Hematopoietic multipotent progenitor cell treated with erythropoietin and hydrocortisone succinate and interleukin-3 and kit ligand, for 4 days (in vitro differentiated cells): ENCODE results near the gene AVL9.
"Not testable (repeated sequence)": the region's sequence is repeated elsewhere in the genome, so short reads cannot be mapped to it uniquely, and the experiment has no call there.

Experiments
- DNase-seq: peaks from one replicate; pipeline ENCODE4 v3.0.0-alpha.2; 2015

AVL9 gene

DNA sequence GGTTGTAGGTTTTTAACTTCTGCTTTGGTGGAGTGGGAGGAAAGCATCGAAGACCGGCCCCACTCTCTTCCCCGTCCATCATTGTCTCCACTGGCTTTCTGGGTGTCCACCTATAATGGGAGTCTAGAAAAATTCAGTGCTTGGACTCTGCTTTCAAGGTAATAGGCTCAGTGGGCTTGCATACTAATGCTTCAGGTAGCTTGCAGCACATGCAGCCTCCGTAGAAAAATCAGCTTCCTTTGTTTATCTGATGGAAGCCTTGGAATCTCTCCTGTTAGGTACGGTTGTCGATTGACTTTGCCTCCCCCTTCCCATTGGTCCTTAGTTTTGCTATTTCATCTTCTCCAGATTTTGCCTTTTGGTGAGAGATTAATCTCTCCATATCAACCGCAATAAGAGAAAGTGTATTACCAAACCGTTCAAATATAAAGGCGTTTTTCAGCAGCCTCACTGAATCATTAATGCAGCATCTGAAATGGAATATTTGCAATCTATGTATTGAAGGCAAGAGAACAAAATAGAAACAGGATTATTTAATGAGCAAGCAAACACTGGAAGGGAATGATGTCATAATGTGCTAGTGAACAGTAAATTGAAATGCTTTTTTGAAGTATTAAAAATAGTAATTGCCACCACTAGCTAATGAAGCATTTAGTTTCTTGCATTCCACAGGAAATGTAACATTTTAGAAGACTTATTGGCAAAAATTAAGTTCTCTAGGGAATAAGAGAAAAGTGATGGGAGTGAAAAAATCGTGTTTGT lies 944 bp downstream of the AVL9 start:
- DNase-seq = peak; percentile 45

DNA sequence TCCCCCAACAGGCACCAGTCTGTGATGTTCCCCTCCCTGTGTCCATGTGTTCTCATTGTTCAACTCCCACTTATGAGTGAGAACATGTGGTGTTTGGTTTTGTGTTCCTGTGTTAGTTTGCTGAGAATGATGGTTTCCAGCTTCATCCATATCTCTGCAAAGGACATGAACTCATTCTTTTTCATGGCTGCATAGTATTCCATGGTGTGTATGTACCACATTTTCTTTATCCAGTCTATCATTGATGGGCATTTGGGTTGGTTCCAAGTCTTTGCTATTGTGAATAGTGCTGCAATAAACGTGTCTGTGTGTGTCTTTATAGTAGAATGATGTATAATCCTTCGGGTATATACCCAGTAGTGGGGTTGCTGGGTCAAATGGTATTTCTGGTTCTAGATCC lies 4.5 kb downstream of the AVL9 start:
- DNase-seq = not testable (repeated sequence)

DNA sequence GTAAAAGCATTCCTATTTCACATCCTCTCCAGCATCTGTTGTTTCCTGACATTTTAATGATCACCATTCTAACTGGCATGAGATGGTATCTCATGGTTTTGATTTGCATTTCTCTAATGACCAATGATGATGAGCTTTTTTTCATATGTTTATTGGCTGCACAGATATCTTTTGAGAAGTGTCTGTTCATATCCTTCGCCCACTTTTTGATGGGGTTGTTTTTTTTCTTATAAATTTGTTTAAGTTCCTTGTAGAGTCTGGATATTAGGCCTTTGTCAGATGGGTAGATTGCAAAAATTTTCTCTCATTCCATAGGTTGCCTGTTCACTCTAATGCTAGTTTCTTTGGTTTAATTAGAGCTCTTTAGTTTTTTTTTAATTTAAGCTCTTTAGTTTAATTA lies 4.9 kb downstream of the AVL9 start:
- DNase-seq = not testable (repeated sequence)

DNA sequence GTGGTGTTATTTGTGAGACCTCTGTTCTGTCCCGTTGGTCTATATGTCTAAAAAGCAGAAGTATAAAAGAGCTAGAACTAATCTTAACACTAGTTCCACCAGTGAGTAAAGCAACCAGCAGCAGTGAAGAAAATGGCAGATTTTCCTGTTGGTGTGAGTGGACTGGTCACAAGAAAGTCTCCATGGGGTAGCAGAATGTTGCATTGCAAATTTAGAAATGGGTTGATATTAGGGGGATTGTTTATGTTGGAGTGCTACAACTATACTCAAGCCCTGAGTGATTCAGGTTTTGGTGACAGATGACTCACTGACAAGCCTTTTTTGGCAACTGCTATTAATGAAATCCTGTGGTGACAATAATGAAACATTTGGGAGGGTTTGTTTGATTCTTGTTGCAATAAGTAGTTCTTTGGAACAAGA lies 5.6 kb downstream of the AVL9 start:
- DNase-seq = peak; percentile 67

DNA sequence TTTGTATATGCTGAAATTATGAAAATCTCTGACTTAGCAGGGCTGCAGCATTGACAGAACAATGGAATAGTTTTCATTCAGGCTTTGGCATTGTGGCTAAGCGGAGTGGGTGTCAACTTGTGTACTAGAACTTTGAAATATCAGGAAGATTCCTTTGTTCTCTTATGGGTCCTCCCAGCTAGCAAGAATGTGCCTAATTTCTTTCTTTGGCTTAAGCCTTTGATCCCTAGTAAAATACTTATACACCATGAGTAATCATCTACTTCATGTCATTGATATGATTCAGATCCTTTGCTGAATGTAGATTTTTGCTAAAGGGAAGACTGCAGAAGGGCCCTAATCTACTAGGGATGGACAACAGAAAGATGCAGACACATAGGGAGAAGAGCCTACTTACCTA lies 6.2 kb downstream of the AVL9 start:
- no peak for DNase-seq

DNA sequence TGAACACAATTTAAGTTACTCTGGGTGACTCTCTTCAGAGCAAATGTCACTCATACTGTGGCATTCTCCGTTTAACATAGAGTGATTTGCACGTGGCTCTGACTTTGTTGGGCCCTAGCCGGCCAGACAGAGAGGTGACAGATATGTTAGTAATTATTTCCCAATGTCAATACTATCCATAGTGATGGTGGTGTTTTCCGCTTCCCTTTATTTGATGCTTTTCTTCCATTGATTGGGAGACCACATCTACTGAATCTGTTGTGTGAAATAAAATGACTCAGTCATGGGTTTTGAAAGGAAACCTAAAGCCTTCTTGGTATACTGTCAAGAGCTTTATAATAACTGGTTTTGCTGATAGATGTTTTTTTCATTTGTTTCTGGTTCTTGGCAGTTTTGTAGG lies 7.4 kb downstream of the AVL9 start:
- no peak for DNase-seq

DNA sequence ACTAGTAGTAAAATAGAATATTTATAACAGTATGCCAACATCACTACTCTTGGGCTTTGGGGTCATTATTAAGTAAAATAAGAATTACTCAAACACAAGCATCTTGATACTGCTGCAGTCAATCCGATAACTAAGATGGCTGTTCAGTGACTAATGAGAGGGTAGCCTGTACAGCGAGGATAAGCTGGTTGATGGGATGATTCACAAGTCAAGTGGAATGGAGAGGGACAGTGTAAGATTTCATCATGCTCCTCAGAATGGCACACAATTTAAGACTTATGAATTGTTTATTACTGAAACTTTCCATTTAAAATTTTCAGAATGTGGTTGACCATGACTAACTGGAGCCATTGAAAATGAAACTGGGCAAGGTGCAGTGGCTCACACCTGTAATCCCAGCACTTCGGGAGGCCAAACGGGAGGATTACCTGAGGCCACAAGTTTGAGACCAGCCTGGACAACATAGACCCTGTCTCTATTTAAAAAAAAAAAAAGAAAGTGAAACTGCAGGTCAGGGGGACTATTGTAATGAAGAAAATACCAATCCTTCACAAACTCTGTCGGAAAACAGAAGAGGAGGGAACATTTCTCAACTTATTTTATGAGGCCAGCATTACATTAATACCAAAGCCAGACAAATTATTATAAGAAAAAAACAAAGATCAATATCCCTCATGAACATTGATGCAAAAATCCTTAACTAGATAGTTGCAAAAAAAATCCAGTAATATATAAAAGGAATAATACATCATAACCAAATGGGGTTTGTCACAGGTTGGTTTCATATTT lies 11.2 kb downstream of the AVL9 start:
- peak; percentile 40 for DNase-seq

DNA sequence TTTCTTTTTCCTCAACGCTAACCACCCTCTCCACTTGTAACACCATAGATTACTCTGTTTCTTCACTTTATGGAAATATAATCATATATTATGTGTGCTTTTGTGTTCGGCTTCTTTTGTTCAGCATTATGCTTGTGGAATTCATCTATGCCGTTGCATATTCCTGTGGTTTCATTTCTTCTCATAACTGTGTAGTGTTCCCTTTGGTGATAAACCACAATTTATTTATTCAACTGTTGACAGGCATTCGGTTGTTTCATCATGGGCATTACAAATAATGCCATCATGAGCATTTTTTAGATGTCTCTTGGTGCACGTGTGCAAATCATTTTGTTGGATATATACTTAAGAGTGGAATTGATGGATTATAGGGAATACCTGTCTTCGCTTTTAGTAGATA lies 12.1 kb downstream of the AVL9 start:
- DNase-seq = no peak

DNA sequence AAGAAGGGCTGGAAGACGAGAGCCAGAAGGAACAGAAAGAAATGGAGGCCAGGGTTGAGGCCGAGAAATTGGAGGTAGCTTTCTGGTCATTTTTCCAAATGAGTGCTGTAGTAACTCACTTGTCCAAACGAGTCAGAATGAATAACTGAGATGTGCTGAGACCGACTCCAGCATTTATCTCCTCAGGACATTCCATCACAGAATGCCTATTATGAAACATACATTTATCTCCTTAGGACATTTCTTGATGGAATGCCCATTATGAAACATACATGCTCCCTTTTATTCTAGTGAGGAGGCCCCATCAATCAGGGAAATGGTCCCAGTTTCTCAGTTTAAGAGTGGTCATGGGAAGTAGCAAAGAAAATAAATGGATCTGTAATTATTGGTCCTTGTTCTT lies 16.5 kb downstream of the AVL9 start:
- DNase-seq = no peak

DNA sequence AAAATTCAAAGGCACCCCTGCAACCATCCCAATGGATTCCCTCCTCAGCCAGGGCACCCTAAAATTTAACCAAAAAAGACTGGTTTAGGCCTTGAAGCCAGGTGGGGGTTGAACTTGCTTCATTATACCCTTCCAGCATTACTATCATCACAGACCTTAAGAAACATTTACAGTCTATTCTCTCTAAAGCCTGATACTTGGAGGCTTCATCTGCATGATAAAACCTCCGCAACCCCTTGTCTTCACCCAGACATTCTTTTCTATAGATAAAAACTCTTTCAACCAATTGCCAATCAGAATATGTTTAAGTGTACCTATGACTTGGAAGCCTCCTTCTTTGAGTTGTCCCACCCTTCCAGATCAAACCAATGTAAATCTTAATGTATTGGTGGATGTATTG lies 17.9 kb downstream of the AVL9 start:
- no peak for DNase-seq

DNA sequence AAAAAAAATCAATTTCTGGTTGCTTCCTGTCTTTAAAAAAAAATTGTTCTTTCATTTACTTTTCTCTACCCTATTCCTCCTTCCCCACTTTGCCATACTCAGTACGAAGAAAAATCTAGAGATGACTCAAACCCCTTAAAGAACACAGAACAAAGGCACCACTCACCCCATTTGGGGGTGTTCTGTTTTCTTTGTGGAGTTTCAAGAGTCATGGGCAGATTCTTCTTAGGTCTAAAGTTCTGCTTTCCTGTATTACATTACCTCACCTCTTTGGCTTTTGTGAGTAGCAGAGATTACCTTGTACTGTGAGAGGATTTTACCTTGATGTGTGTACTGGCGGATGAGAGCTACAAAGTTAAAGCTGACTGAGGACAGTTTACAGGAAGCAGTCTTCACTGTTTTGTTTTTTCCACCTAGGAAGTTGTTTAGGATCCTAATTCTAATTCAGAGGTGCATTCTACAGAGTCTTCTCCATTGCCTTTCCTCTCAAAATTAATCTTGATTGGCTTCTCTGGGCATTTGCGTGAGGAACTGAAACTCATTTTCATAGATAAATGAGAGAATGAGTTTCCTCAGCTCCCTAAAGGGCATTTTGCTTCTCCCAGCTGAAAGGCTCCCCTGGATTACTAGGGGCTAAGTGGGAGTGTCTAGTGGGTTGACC lies 20.7 kb downstream of the AVL9 start:
- no peak for DNase-seq

DNA sequence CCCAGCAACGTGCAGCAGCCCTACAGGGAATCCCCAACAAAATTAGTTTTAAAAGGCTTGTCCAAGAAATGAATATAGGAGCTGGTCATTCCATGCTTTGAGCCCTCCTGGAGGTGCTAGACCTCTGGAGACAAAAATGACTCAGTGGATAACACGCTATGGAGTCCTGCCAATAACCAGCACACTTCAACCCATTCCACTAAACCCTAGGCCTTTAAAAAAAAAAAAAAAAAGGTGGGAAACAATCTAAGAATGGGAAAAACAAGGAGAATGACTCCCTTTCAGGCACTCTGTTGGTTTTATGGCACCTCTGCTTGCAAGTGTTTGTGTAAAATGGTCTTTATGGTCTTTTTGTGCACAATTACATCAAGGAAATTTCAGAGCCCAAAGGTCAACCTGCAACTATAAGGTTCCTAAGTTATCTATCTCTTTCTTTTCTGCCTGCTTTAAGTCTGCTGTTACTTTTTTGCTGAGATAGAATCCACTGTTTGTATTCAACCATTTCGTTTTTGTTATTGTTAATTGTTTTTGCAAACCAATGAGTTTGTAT lies 21.3 kb downstream of the AVL9 start:
- no peak for DNase-seq

DNA sequence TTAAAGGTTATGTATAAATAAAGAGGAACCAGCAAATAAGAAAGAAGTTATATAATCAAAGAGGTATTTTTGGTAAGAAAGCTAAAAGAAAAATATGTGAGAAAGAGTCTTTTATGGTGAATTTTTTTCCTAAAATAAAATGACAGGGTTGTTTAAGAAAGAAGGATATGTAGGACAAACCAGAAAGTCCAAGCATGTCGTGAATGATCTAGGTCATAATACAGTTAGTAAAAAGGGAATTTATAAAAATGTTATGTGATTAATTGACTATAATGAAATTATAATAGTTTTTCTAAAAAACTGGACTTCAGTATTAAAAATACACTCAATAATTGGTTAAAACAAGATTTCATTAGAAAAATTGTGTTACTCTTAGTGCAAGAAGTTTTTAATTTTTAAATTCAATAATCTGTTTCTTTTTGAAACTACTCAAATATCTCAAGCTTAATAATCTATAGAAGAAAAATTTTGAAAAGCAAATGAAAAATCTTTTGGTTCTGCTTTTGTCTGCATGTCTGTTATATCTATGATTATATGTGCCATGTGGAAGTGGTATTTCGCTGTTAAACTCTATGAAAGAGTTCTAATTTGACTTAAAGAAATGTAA lies 23.3 kb downstream of the AVL9 start:
- peak; percentile 73 for DNase-seq

DNA sequence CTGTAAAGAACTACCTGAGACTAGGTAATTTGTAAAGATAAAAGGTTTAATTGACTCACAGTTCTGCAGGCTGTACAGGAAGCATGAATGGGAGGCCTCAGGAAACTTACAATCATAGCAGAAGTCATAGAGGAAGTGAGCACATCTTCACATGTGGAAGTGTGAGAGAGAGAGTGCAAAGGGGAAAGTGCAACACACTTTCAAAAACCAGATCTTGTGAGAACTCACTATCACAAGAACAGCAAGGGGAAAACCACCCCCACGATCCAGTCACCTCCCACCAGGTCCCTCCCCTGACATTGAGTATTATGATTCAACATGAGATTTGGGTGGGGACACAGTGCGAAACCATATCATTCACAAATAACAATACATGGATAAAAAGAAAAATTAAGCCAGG lies 24.5 kb downstream of the AVL9 start:
- no peak for DNase-seq

DNA sequence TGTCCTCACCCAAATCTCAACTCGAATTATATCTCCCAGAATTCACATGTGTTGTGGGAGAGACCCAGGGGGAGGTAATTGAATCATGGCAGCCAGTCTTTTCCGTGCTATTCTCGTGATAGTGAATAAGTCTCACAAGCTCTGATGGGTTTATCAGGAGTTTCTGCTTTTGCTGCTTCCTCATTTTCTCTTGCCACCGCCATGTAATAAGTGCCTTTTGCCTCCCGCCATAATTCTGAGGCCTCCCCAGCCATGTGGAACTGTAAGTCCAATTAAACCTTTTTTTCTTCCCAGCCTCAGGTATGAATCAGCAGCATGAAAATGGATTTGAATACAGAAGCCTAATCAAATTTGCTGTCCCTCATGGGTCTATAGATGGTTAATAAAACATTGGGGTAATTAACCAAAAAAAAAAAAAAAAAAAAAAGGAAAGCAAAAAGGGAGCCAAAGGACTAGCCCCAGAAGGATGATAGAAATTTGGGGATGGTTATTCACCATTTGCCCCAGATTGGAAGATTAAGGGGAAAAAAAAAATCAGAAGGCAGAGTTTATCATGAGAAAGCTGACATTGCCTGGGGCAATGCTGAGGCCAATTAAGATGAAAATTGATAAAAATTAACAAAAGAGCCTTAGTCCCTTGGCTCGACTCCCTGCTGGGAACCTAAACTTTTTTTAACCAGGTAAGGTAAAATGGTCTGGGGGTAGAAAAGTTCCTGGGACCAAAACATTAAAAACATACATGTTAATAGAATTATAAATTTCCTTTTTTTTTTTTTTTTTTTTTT lies 27.6 kb downstream of the AVL9 start:
- peak; percentile 17 for DNase-seq

DNA sequence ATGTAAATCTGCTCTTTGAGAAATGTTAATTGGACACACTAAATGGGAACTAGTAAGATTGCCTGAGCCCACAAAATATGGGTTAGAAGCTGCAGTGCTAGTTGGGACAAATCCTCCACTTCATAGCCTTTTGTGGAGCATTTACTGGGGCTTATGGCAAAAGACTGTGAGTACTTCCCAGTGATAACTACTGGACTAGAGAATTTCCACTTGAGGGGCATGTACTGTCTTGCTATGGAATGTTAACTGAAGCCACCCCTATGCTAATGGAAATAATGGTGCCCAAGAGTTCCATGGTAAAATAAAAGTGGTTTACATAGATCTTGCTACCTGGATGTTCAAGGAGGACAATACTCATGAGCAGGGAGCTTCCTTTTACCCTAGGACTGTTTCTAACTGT lies 29.3 kb downstream of the AVL9 start:
- DNase-seq = no peak

DNA sequence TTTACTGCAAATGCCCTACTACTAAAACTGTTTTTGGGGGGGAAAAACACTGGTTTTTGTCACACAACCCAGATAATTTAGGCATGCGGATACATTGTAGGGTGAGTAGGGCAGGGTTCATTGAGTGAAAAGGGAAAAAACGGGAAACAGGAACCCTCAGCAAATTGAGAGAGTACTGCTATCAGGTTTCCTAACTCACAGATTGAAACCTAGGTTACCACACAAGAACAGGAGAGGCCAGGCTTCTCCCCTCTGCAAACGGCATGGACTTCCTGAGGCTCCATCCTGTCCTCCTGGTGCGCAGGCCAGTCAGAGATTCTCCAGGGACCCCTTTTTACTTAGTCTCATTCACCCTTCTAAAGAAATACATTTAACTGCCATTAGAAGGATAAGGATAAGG lies 30.6 kb downstream of the AVL9 start:
- DNase-seq = no peak

DNA sequence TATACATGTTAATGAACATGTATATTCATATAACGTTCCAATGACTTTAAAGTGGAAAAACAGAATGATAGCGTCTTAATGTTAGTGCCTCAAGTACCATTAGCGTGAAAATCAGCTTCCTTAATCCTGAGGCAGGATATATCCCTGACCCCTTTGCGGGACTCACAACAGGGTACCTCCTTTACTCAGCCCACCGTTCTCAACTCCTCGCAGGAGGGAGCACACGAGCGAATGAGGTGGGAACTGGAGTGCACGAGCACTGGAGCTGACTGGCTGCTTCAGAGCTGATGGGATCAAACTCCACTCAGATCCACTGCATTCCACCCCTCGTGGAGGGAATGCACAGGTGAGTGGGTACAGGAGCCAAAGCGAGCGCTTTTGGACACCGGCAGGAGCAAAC lies 36.1 kb downstream of the AVL9 start:
- DNase-seq = no peak

DNA sequence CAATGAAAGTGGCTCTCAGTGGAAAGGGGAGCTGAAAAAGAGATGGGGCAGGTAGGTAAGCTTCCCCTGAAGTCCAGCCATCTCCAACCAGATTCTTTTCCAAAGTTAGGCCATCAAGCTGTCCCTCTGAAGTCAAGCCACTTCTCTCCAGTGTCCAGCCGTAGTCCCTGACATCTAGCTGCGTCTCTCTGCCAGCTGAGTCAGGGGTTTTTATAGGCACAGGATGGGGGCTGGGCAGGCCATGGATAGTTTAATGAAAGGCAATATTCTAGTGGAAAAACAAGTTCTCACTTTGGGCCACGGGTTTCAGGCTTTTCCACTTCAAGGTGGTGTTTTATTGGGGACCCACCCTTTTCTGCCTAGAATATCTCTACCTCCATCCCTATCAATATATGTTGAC lies 36.8 kb downstream of the AVL9 start:
- no peak for DNase-seq

DNA sequence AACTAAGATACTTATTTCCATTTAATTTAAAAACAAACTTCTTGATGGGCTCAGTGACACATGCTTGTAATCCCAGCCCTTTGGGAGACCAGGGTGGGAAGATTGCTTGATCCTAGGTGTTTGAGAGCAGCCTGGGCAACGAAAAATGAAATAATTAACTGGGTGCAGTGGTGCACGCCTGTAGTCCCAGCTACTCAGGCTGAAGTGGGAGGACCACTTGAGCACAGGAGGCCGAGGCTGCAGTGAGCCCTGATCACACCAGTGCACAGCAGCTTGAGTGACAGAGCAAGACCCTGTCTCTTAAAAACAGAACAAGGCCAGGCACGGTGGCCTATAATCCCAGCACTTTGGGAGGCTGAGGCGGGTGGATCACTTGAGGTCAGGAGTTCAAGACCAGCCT lies 37.4 kb downstream of the AVL9 start:
- no peak for DNase-seq

DNA sequence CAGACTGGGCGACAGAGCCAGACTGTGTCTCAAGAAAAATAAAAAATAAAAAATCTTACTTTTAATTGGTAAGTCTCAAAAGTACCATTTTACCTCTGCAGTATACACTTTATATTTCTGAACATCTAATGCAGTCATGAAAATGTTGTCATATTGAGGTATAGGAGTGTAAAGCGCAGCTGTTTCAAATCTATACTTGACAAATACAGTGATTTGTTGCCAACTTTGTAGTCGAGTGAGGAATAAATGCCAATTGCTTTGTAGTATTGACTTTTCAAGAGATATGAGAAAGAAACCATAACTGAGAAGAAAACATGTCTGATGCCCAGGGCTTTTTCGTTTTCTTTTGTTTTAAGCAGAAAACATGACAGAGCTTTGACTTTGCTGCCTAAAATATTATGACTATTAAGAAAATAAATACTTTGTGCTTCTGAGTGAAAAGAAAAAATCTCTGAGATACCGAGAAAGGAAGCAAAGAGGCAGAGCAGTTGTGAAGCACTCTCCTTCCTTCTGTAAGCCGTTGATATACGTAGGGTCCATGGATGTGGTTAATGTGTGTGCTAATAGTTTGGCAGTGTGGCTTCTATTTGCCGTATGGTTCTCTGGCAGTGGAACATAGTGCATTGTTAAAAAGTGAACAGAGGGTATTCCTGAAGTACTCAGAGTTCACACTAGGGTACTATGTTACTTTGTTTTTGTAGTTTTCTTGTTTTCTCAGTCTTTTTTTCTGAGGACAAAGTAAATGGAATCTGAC lies 38.2 kb downstream of the AVL9 start:
- peak; percentile 81 for DNase-seq
